ENCODE results near the gene MXD1.
A peak's percentile ranks its signal among the peaks of the same experiment; 100 is the strongest.
"Not testable (repeated sequence)": the region's sequence is repeated elsewhere in the genome, so short reads cannot be mapped to it uniquely, and the experiment has no call there.

Gene MXD1

DNA sequence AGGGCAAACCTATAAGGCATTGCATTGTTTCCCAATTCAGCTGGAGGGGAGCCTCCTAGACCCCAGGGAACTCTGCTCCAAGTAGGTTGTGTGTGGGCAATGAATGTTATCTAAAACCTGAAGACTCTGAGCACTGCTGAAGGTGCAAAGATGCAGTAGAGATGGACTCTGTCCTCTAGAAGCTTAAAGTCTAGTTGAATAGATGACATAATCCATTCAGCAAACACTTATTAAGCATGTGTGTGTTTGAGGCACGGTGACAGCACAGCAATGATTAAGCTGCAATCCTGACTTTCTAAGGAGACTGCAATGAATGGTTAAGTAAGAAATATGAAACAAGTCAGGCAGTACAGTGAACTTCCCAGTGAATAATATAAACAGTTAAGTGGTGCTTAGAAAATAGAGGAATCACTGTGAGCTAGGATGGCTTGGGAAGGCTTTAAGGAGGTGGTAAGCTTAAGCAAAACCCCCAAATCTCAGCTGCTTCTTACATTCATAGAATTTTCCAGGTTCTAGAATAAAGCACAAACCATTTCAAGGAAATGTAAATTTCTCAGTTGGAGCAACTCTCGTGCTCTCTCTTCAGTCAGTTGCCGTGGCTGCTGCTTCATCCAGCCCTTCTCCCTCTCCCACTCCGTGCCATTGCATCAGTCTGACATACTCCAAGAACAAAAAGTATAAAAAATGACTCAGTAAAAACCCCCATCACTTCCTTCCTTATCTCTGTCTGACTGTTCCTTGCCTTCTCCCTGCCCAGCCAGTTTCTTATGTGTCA lies 19.1 kb downstream of the MXD1 start:
- DNase-seq = peak; percentile 44

DNA sequence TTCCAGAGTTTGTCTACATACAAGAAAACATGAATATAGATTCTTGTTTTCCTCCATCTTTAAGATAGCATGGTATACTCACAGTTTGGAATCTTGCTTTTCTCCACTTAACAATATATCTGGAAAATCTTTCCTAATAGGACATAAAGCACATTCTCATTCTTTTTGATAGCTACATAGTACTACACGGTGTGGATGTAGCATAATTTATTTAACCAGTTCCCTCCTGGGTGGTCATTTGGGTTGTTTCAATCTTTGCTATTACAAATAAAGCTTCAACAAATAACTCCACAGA lies 19.7 kb downstream of the MXD1 start:
- no peak for DNase-seq

DNA sequence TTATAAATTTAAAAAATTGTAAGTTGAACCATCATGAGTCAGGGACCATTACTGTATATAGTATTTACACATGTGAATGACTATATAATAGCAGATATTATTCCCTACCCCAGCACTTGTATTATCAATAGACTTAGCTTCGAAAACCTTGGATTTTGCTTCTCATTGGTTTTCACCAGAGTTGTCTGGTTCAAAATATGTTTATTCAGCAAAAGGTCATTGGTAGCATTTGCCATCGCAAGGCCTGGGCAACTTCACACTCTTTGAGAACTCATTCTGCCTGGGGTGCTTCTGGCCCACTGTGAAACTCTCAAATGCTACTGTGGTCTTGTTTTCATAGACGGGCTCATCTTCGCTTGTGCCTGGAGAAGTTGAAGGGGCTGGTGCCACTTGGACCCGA lies 20.1 kb downstream of the MXD1 start:
- no peak for DNase-seq

DNA sequence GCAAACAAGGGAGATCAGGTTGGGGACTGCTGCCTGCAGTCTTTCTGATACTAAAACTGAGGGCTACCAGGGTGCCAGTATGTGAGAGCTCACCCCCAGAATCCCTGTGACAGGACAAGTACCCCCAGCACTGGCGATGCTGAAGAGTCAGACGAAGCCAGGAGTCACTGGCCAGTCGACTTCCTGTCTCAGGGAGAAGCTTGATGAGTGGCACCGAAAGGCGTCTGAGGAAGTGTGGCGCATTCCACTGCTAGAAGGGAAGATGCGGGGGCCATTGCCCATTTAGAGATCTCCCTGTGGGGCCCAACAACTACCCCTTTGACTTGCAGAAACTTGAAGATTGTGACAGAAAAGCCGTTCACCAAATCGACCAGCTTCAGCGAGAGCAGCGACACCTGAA lies 22.0 kb downstream of the MXD1 start:
- no peak for DNase-seq

DNA sequence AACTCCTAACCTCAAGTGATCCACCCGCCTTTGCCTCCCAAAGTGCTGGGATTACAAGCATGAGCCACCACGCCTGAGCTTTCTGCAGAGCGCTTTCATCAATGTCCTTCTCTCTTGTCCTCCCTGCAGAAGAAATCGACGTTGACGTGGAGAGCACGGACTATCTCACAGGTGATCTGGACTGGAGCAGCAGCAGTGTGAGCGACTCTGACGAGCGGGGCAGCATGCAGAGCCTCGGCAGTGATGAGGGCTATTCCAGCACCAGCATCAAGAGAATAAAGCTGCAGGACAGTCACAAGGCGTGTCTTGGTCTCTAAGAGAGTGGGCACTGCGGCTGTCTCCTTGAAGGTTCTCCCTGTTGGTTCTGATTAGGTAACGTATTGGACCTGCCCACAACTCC lies 23.1 kb downstream of the MXD1 start:
- DNase-seq = no peak

DNA sequence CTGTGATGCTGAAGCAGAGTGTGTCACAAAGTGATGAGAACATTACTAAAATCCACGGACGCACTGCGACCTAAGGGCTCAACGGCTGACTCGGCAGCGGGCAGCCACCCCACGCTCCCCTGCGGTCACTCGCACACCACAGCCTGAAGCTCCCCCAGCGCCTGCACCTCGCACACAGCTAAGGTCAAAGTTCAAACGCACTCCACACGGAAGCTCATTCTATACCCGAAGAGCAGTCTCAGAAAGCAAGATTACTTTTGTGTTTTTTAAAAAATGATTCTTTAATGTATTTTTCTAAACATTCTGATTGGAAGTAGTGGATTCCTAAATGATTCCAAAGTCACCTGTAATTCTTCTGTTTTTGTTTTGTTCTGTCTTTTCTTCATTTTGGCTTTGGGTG lies 24.8 kb downstream of the MXD1 start:
- DNase-seq = no peak

DNA sequence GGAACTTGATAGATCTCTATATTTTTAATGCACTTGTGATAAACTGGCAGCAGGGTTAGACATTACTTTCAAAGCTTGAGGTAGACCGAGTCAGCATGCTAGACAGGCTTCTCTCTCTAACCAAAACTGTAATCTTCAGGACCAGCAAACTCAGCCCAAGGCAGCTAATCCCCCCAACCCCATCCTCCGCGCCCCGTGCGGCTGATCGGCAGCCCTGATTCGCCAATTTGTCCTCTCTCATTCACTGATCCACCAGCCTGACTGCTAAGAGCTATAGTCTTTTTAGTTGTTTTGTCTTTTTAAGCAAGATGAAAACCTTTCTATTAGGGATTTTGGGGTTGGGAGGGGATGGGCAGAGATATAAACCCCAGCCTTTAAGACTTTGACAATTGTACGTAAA lies 25.8 kb downstream of the MXD1 start:
- DNase-seq = no peak

DNA sequence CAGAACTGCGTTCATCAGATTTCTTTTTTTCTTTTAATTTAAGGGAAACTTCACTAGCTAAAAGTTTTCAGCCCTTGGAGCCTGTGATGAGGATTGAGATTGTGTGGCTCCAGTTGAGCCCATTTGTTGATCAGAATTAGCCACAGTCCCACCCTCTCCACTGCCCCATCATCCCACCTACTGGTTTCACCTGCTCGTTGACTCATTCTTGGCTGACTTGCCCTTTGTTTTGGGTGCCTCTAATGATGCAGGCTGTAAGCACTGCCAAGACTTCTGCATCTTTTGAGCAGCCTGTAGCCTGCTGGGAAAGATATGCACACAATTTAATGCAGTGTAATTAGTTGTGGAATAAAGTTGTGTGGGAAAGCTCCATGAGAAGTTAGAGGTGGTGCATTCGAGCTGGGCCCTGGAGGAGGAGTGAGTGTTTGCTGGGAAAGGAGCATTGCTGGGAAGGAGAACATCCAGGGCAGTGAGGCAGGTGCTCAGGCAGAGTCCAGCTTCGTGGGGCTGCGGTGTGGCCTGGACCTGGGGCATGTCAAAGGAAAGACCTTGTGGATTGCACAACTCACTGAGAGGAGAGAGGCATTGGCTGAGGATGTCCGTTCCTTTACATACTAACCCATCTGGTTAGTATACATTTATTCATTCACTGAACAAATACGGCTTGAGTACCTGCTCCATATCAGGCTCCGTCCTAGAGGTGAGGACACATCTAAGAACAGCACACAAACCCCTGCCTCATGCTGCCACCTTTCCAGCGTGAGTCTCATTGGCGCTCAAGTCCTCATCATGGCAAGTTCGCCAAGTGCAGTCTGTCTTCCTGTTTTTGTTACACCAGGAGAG lies 28.3 kb downstream of the MXD1 start:
- no peak for DNase-seq

DNA sequence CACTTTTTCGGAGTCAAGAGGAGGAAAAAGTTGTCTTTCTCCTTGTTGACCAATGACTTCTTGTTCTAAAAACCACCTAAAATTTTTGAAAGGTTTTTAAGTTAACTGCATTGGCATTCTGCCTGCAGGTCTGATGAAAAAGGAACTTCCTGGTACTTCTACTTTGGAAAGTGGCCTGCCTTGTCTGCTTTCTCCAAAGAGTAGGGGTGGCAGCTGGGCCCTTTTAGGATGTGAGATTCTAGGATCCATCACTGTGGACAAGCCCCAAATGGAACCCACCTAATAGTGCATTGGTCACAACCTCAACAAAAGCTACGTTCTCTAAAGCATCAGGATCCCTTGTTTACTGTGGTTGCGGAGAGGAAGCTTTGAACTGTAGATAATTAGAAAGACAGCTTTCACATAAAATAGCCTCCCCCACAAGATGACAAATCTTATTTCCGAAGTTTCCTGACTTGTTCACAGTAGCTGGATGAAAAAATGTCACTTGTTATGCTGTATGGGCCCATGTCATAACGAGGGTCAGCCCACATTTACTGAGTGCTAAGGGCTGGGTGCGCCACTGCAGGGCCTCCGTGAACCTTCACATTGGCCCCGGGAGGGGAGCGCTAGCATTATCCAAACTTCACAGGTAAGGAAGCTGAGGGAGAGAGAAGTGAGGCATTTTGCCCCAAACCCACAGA lies 29.1 kb downstream of the MXD1 start:
- DNase-seq = no peak

DNA sequence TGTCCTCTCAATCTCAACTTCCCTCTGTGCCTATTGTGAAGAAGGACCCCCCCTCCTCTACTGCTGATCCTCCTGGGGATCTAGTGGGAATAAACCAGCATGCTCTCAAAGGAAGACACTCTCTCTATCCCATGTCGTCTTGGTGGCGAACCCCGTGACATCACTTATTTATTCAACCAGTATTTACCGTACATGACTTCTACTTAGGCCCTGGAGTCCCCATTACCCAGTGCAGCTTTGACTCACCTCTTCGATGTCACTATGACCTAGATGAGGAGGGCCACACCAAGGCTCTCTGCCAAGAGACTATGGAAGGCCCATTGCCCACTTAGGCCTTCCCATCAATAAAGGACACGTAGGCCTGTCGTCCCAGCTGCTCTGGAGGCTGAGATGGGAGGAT lies 29.8 kb downstream of the MXD1 start:
- DNase-seq = no peak

DNA sequence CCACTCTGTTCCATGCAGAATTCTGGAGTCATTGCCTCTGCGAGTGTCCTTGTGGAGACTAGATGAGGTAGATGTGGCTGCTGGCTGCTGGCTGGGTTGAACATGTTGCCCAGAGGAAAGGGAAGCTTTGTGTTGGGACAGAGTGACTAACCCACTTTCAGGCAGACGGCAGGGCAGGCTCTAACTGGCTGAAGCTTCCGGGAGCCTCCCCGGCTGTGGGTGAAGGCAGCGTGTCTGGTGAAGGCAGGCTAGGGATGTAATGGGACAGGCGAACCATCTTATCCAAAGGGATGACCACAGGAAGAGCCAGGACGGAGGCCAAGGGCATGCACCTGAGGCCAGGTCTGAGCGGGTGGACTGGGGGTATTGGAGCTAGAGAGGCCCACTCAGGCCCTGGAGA lies 30.5 kb downstream of the MXD1 start:
- peak; percentile 18 for DNase-seq

DNA sequence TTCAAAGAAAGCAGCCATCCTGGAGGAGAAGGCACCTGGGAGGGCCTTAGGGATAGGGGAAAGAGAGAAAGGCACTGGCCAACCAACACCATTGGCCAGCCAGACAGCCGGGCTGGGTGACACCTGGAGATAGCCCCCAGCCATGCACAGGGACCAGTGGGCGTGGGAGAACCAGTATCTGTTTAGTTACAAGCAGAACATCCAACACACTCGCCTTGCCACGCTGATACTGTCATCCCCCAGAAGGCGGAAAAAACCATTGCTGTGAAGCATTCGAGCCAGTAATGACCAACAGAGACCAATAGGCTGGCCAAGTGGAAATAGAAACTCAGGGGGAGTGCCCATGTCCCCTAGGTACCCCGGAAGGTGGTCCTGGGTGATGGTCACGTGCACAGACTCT lies 31.0 kb downstream of the MXD1 start:
- no peak for DNase-seq

DNA sequence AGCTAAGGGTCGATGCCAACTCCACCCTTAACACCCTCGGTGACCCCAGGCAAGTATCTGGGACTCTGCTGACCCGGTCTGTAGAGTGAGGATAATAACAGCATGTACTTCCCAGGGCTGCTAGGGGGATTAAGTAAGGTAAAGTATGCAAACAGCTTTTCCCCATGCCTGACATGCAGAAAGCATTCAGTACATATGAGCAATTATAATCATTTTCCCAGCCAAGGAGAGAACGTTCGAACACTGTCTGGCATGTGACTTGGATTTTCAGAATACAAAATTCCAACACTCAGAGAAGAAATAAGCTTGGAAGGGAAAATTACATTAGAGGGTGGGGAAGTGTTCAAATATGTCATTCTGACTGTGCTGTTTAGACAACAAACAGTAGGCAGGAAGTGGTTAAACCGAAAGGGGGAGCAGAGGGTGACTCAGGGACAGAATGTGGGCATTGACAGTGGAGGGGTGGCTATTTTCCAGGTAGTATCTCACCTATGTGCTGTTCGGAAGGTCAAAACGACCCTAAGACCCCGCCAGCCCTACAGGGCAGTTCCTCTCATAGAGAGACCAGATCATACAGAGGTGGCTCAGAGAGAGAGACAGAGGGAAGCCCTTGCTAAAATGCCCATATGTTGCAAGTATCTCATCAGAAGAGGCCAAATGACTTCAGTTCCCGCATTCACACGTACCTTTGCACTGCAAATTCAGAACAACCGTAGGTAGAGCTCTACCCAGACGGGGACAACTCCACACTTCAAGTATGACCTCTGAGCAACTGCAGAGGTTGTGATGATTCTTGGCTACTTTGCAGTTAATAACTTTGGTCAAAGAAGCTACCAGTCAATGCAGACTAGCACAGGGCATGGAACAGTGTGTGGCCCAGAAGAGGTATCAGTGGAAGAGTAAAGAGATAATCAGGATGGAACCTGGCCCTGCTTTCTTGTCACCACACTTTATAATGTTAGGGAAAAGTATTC lies 31.7 kb downstream of the MXD1 start:
- peak; percentile 56 for DNase-seq

DNA sequence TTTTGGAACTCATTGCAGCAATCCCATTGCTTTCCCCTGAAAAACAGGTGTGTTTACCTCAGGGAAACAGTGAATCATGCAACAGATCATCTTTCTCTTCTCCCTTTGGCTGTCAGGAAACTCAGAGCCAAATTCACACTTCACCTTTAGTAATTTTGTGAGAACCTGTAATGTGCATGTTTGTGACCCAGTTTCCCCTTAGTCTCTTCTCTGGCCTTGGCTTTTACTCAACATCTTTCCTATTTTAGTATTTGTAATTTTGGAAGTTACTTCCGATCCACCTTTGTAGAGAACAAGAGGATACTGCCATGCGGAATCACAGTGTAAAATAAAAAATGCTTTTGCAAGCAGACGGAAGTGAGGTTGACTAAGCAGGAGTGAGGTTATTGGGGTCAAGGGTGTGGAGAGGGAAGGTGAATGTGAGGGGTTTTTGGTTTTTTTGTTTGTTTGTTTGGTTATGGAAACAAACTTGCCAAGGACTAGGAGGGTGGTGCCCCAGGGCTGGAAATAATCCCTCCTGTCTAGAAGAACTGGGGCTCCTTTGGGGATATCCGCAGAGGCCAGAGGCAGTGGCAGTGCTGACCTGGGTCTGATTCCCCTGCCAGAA lies 32.5 kb downstream of the MXD1 start:
- DNase-seq = no peak

DNA sequence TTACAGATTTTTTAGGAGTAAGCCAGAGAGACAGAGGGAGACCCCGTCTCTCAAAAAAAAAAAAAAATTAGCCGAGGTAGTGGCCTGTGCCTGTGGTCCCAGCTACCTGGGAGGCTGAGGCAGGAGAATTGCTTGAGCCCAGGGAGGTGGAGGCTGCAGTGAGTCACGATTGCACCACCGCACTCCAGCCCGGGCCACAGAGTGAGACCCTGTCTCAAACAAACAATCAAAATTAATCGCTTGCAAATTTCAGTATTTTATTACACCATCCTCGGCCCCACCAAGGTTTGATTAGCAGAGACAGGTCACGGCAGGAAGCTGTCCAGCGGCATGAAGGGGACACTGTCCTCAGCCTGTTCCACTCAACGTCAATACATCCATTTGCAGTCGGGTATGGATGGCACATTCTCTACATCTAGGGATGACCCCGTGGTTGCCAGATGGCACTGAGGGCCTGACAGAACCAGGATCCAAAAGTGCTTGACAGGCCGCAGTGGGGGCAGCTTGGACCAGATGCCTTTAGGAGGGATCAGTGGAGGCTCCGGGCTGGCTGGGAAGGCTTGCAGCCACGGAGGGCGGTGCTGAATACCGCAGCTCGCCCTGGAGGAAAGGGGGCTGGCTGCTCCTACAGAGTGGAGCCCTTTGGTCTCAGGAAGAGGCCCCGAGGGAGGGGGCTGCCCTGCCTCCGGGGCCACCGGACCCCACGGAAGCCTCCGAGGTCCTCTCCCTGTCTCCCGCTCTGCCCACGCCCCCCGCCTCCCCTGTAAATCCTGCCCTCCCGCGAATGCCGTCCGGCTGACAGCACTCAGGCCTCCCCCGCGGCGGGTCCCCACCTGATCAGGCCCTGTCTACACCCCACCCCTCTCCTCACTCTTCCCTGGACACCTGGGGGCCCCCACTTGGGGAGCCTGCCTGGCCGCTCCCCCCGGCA lies 33.4 kb downstream of the MXD1 start:
- DNase-seq = no peak

DNA sequence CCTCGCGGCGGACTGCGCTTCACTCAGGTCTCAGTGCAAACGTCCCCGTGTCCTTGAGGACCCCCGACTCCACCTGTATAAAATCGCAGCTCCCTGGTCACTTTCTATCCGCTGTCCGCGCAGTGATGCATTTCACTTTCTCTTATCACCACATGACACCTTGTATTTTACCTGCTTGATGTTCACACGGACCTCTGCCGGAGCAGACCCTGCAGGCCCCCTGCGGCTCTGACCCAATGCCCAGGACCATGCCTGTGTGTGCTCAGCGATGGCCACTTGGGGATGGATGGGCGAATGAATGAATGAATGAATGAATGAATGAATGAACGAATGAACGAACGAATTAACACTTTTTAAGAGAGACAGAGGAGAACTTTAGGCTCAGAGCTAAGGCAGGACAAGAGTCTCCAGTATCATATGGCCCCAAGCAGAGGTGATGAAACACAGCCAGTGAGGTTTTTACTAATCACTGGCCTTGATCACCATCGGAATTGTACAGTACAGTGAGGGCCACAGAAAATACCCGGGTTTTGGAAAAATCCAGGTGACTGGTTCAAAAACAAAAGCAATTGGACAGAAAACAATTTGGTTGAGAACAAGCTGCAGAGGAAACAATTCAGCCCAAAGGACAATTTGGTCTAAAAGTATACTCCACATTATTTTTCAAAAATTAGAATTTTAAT lies 34.2 kb downstream of the MXD1 start:
- DNase-seq = no peak

DNA sequence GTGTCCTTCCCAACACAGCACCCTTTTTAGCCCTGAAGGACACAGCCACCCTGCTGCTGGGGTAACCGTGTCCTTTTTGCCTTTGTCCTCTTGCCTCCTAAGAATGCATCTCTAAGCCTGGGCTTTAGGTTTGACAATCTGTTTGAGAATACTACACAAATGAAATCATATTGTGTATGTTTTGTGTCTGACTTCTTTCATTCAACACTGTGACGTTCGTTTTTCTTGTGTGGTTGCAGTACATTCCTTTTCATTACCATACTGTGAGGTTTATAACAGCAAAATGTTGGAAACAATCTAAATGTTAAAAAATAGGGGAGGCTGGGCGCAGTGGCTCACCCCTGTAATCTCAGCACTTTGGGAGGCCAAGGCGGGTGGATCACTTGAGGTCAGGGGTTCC lies 35.3 kb downstream of the MXD1 start:
- no peak for DNase-seq

DNA sequence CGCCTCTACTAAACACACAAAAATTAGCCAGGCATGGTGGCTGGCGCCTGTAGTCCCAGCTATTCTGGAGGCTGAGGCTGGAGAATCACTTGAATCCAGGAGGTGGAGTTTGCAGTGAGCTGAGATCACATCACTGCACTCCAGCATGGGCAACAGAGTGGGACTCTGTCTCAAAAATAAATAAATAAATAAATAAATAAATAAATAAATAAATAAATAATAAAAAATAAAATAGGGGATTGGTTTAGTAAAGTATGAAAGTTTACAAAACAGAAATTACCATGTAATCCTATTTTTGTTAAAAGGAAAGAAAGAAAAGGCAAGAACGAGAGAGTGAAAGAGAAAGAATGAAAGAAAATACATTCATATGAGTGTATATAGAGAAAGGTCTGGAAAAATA lies 35.8 kb downstream of the MXD1 start:
- not testable (repeated sequence) for DNase-seq

DNA sequence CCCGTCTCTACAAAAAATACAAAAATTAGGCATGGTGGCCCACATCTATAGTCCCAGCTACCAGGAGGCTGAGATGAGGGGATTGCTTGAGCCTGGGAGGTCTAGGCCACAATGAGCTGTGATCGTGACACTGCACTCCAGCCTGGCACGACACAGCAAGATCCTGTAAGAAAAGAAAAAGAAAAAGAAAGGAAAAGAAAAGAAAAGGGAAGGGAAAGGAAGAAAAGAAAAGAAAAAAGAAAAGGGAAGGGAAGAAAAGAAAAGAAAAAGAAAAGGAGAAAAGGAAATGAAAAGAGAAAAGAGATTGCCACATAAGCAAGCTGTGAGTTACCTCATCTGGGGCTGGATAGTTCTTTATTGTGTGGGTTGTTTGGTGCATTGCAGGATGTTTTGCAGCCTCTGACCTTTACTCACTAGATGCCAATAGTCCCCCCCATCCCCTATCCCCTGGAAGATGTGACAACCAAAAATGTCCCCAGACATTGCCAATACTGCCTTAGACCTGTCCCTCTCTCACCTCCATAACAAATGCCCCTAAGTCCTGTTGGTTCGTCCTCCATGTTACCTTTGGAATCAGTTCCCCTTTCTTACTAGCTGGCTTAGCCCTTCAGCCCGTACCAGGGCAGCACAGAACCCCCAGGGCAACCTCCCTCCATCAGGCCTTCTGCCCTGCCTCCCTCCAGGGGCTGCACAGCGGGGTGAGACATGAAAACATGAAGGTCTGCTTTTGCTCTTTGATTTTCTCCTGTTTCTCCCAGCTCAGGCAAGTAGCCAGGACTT lies 37.6 kb downstream of the MXD1 start:
- DNase-seq = no peak

DNA sequence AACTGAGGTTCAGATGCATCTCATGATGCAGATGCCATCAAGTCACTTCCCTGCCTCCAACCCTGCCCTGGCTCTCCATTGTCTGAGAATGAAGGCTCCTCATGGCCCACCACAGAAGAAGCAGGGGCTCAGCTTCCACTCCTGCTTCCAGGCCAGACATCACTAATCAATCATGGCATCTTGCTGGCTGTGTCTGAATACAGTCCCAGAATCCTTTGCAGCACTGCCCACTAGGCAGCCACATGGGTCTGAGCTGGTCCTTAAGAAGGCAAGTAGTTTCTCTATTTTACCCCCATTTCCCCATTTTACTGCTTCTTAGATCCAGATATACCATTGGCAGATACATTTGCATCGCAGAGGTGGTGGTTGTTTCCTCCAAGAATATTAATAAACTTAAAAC lies 39.2 kb downstream of the MXD1 start:
- DNase-seq = no peak
